GM12874 (cell line): Measurements from ENCODE around the gene PDIA2.

Source experiments
- TF ChIP-seq, protein P1 (sequence below): IDR thresholded peaks from 2 replicates; pipeline ENCODE4 v1.5.1; 2011; ENCODE audit warnings: low read depth, mild to moderate bottlenecking, control low read depth, low read length, moderate library complexity; ENCODE audit not compliant: insufficient read depth

The PDIA2 gene

DNA sequence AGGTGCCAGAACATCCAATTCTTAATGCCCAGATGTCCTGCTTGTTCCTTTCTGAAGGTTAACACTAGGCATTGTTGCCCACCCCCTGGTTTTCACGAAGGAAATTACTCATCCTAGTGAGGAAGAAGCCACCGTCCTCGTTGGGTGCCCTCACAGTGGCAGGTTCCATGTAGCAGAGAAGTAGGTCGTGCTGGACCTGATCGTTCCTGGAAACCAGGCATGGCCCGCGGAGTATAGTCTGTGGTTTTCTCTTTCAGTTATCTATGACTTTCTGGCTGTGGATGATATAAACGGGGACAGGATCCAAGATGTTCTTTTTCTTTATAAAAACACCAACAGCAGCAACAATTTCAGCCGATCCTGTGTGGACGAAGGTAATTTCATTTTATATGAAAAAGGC lies 23.7 kb upstream of the PDIA2 start:
- TF ChIP-seq, protein P1, sequence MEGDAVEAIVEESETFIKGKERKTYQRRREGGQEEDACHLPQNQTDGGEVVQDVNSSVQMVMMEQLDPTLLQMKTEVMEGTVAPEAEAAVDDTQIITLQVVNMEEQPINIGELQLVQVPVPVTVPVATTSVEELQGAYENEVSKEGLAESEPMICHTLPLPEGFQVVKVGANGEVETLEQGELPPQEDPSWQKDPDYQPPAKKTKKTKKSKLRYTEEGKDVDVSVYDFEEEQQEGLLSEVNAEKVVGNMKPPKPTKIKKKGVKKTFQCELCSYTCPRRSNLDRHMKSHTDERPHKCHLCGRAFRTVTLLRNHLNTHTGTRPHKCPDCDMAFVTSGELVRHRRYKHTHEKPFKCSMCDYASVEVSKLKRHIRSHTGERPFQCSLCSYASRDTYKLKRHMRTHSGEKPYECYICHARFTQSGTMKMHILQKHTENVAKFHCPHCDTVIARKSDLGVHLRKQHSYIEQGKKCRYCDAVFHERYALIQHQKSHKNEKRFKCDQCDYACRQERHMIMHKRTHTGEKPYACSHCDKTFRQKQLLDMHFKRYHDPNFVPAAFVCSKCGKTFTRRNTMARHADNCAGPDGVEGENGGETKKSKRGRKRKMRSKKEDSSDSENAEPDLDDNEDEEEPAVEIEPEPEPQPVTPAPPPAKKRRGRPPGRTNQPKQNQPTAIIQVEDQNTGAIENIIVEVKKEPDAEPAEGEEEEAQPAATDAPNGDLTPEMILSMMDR: no peak

DNA sequence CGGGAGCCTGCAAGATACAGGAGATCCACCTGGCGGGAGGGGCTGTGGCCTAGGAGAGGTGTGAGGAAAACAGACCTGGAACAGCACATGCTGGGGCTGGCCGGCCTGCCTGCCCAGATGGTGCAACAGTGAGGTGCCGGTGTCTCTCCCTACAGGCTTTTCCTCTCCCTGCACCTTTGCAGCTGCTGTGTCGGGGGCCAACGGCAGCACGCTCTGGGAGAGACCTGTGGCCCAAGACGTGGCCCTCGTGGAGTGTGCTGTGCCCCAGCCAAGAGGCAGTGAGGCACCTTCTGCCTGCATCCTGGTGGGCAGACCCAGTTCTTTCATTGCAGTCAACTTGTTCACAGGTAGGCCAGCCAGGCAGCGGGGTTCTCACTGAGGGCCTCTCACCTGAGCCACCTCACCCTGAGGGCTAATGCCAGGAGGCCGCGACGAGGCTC lies 23.1 kb upstream of the PDIA2 start:
- TF ChIP-seq, protein P1: no peak

DNA sequence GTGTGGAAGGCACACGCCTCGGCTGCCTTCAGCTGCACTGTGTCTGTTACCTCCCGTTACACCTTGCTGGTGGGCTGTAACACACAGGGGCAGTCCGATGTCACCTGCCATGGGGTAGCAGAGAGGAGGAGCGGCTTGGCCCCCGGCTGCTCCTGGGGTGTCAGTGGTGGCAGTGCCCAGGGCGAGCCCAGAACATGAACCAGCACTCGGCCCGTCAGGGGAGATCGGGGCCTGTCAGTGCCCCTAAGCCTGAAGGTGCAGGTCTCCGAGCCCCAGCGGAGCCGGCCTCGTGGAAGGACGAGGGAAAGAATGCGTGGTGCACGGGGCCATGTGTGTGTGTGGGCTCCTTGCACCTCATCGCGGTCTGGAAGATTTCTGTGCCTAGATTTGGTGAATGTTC lies 22.6 kb upstream of the PDIA2 start:
- TF ChIP-seq, protein P1: no peak

DNA sequence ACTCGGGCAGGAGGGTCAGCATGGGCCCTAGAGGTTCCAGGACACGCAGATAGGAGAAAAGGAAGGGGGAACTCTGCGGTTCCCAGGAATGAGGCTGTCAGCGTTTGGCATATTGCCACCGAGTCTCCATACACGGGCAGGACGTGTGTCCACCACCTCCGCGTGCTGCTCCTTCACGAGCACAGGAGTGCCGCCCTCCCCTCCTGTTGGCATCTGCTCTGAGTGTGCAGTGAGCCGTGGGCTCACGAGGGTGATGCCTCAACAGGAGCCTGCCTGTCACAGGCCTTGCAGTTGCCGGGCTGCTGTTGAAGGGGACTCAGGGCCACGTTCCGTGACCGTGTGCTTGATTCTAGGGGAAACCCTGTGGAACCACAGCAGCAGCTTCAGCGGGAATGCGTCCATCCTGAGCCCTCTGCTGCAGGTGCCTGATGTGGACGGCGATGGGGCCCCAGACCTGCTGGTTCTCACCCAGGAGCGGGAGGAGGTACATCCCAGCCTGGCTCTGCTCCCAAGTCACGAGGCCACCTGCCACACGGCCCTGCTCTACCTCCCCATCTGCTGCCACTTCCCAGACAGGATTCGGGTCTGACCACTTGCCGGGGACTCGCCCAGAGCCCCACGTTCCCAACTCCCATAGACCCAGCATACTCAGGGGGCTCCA lies 21.8 kb upstream of the PDIA2 start:
- TF ChIP-seq, protein P1: no peak

DNA sequence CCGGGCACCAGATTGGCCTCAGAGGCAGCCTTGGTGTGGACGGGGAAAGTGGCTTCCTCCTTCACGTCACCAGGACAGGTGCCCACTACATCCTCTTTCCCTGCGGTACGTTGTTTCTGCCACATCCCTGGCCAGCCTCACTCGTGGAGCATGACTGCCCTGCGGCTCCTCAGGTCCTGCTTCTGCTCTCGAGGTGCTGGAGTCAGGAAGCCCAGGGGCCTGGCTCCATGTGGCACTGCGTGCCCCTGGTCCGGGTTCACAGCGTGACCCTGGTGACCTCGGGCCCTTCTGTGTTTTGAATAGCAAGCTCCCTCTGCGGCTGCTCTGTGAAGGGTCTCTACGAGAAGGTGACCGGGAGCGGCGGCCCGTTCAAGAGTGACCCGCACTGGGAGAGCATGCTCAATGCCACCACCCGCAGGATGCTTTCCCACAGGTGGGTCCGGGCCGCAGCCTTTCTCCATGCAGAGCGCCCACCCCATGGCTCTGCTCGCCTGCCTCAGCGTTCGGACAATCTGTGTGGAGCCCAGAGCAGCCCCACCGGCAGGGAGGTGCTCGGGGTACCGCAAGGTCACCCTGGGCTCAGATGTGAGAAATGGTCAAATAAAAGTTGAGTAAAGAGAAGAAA lies 20.7 kb upstream of the PDIA2 start:
- TF ChIP-seq, protein P1: no peak

DNA sequence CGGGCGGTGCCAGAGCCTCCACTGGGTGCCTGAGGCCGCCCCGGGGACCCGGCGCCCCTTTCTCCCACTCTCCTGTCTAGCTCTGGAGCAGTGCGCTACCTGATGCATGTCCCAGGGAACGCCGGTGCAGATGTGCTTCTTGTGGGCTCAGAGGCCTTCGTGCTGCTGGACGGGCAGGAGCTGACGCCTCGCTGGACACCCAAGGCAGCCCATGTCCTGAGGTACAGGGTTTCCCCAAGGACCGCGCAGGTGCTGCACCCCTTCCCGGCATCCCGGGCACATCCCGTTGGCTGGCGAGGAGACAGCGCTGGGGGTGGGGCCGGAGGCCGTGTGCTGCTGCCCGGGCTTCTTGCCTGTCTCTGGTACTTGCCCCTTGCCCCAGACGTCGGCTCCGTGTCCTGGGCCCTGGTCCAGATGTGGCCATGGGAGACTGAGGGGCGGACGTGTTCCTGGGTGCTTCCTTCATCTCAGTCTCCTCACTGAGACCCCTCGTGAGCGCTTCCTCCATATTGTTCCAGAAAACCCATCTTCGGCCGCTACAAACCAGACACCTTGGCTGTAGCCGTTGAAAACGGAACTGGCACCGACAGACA lies 19.7 kb upstream of the PDIA2 start:
- TF ChIP-seq, protein P1: no peak

DNA sequence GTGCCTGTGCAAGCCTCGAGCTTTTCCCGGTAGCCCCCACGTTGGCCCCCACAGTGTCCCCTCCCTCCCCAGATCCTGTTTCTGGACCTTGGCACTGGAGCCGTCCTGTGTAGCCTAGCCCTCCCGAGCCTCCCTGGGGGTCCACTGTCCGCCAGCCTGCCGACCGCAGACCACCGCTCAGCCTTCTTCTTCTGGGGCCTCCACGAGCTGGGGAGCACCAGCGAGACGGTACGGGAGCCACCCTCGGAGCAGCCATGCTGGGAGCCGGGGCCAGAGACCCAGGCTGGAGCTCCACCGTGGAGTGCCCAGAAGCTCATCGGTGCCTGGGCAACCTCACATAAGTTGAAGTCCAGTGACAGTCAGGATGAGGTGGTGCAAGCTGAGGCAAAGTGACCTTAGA lies 19.0 kb upstream of the PDIA2 start:
- TF ChIP-seq, protein P1: no peak
